Stomach smooth muscle (tissue), 2 donors: ENCODE measurements around the gene CILP.

Experiments
- H3K27ac ChIP-seq: one replicate; pipeline ENCODE4 v1.7.0; 2013; ENCODE audit warnings: mild to moderate bottlenecking, low read length, inconsistent platforms
- H3K27me3 ChIP-seq, 2 donors: one replicate each; pipeline ENCODE4 v1.7.0; 2013; ENCODE audit warnings: low read length in 2 of 2; ENCODE audit not compliant: insufficient read depth in 2 of 2, control insufficient read depth in 1 of 2
- H3K36me3 ChIP-seq, 2 donors: one replicate each; pipeline ENCODE4 v1.7.0; 2013; ENCODE audit warnings: low read length in 2 of 2; ENCODE audit not compliant: control insufficient read depth in 2 of 2, insufficient read depth in 2 of 2
- H3K4me1 ChIP-seq: one replicate; pipeline ENCODE4 v1.7.0; 2013; ENCODE audit warnings: low read length; ENCODE audit not compliant: control insufficient read depth, insufficient read depth
- H3K4me3 ChIP-seq, 2 donors: one replicate each; pipeline ENCODE4 v1.7.0; 2013; ENCODE audit warnings: low read length in 2 of 2
- H3K9ac ChIP-seq, 2 donors: one replicate each; pipeline ENCODE4 v1.7.0; 2013; ENCODE audit warnings: low read length in 2 of 2, mild to moderate bottlenecking in 1 of 2
- H3K9me3 ChIP-seq, 2 donors: one replicate each; pipeline ENCODE4 v1.7.0; 2013; ENCODE audit warnings: low read length in 2 of 2; ENCODE audit not compliant: control insufficient read depth in 2 of 2
- donor health status: healthy.
- donor health status: Pancreatic carcinoma.

The CILP gene

GRCh38 chr15:65210770-65211481 lies at the start of gene CILP:
CILP (minus strand) TSS chr15:65211473; CDS start chr15:65209755, 1,718 bp downstream.
- Histone ChIP-seq H3K9ac (peak within 1 kb of the TSS in 1 of 2 donors; percentile 21), H3K4me1 (peaks cover 38% of the 10 kb centered on the region), H3K27me3 (no peaks in the 10 kb centered on the region), H3K27ac (peak within 1 kb of the TSS; percentile 46), H3K36me3 (no peaks in the 10 kb centered on the region), H3K4me3 (peak within 1 kb of the TSS in 1 of 2 donors; percentile 35), H3K9me3 (no peaks in the 10 kb centered on the region)

DNA sequence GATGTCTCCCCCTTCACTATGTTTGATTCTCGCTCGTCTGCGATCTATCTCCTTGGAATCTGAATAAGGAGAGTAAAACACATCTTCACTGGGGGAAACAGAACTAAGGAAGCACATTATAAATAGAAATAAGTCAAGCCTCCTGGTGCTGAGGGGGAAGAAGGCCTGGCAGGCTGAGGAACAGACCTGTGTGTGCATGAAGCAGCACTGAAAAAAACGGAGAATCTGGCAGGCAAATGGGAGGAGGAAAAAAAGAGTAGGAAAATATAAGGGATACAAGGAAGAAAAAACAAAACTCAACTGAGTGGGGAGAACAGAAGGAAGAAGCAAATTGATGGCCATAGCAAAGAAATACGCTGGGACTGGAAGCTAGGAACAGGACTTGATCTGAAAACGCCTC lies 49.7 kb upstream of the CILP start:
- peak overlapping the region in 1 of 2 donors; percentile 27 for H3K9ac ChIP-seq
- H3K4me1 ChIP-seq: peaks cover 67% of the 10 kb centered on the region
- H3K9me3 ChIP-seq: no peaks in the 10 kb centered on the region
- H3K36me3 ChIP-seq: peaks cover 0 to 13% of the 10 kb centered on the region in 2 donors
- H3K4me3 ChIP-seq: no peak overlapping the region
- no peaks in the 10 kb centered on the region for H3K27me3 ChIP-seq
- H3K27ac ChIP-seq: peak overlapping the region; percentile 96

- H3K4me3 ChIP-seq: peak overlapping the region in 1 of 2 donors; percentile 52
- H3K9ac ChIP-seq: peak overlapping the region; percentile 51 to 55
- no peaks in the 10 kb centered on the region for H3K9me3 ChIP-seq
- no peaks in the 10 kb centered on the region for H3K27me3 ChIP-seq
- H3K4me1 ChIP-seq: peaks cover 64% of the 10 kb centered on the region
- H3K36me3 ChIP-seq: peaks cover 0 to 13% of the 10 kb centered on the region in 2 donors
- peak overlapping the region; percentile 96 for H3K27ac ChIP-seq
These were observed 48.1 kb upstream of the CILP start for GRCh38 chr15:65259367-65259797.

DNA sequence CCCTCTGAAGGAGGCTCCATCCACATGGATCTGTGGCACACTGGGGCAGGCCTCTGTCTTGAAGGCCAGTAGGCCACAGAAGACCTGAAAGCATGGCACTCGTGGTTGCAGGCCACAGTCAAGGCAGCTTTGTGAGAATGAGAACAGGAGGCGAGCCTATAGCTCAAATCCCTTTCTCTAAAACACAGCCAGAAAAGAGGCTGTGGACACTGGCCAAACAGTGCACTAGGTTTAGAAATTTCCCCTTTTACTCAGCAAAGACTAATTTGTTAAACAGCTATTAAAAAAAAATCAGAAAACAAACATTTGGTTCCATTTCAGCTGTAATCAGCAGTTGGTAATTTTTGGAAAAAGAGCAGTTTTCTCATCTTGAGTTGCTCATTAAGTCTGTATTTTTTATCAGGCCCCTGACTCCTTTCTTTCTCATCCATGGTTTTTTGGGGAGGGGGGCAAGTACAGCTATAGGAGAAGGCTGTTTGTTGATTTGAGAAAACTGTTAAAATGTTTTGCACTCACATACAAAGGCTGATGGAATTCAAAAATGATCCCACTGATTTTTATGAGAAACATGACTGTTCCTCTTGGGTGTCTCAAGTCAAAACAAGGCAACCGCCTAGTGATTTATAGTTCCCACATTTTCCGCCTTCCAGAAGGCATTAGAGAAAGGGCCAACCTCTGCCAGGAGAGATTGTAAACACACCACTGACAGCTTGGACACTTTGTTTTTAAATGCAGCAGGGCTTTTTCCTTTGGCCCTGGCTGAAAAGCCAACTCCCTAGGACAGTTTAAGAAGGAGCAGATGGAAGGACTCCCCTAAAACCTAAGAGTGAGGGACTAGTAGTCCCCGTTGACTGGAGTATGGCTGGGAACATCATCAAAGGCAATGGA lies 47.3 kb upstream of the CILP start:
- H3K4me3 ChIP-seq: peak overlapping the region in 1 of 2 donors; percentile 52
- peaks cover 65% of the 10 kb centered on the region for H3K4me1 ChIP-seq
- H3K36me3 ChIP-seq: peaks cover 0 to 13% of the 10 kb centered on the region in 2 donors
- H3K27ac ChIP-seq: peak overlapping the region; percentile 96
- no peaks in the 10 kb centered on the region for H3K9me3 ChIP-seq
- peak overlapping the region; percentile 55 to 61 for H3K9ac ChIP-seq
- H3K27me3 ChIP-seq: no peaks in the 10 kb centered on the region

GRCh38 chr15:65255486-65256140 lies 44.3 kb upstream of the CILP start:
- Histone ChIP-seq H3K27me3 (no peaks in the 10 kb centered on the region), H3K4me3 (no peak overlapping the region), H3K9me3 (no peaks in the 10 kb centered on the region), H3K36me3 (peaks cover 0 to 6% of the 10 kb centered on the region in 2 donors), H3K27ac (peak overlapping the region; percentile 53), H3K4me1 (peaks cover 44% of the 10 kb centered on the region), H3K9ac (no peak overlapping the region)

DNA sequence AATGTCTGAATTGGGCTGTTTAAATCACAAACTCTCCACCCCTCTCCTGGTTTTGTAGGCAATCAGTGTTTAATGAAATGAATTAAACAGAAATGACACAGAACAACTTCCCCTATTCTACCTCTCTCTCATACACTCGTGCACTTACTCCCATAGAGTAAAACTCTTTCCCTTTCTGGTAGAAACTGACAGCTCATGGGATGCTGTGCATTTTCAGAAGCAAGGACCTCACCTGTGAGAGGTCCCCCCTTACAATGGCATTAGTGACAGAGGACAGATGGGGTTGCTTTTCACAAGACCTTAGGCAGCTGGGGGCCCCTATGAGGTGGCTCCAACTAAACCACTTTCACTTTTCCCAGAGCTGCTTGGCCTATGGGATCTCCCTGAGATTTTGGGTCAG lies 43.5 kb upstream of the CILP start:
- peak overlapping the region; percentile 64 for H3K27ac ChIP-seq

GRCh38 chr15:65254356-65254755 lies 43.1 kb upstream of the CILP start:
- H3K36me3 ChIP-seq: no peaks in the 10 kb centered on the region
- H3K4me1 ChIP-seq: peaks cover 39% of the 10 kb centered on the region
- H3K27ac ChIP-seq: peak overlapping the region; percentile 64
- H3K9me3 ChIP-seq: no peaks in the 10 kb centered on the region
- peak overlapping the region; percentile 41 to 44 for H3K4me3 ChIP-seq
- no peaks in the 10 kb centered on the region for H3K27me3 ChIP-seq
- peak overlapping the region in 1 of 2 donors; percentile 19 for H3K9ac ChIP-seq

More for the DNA sequence above, 43.5 kb upstream of the CILP start:
- H3K4me3 ChIP-seq: peak overlapping the region; percentile 41 to 44
- peak overlapping the region in 1 of 2 donors; percentile 19 for H3K9ac ChIP-seq
- H3K27me3 ChIP-seq: no peaks in the 10 kb centered on the region
- H3K36me3 ChIP-seq: no peaks in the 10 kb centered on the region
- no peaks in the 10 kb centered on the region for H3K9me3 ChIP-seq
- peaks cover 38% of the 10 kb centered on the region for H3K4me1 ChIP-seq

DNA sequence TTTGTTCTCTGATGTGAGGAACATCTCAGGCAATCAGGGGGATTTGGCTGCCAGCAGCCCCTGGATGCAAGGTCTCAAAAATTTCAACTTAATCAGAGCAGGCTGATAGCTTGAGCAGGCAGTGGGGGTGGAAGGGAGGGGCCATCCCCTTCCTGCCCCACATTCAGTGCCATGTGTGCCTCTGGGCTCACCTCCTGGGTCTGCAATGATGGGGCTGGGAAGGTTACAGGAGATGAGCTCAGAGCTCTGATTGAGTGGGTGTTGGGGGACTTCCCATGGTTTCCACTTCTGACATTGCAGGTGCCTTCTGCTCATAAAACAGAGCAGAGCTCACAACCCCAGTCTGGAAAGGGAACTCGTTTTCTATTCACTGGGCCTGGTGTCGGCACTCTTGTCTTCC lies 38.4 kb upstream of the CILP start:
- no peak overlapping the region for H3K9ac ChIP-seq
- peaks cover 45% of the 10 kb centered on the region for H3K4me1 ChIP-seq
- H3K27me3 ChIP-seq: no peaks in the 10 kb centered on the region
- no peak overlapping the region for H3K27ac ChIP-seq
- H3K9me3 ChIP-seq: no peaks in the 10 kb centered on the region
- no peak overlapping the region for H3K4me3 ChIP-seq
- H3K36me3 ChIP-seq: peaks cover 0 to 2% of the 10 kb centered on the region in 2 donors

GRCh38 chr15:65248511-65249255 lies 37.4 kb upstream of the CILP start:
- H3K4me3 ChIP-seq: no peak overlapping the region
- no peaks in the 10 kb centered on the region for H3K27me3 ChIP-seq
- no peak overlapping the region for H3K9ac ChIP-seq
- H3K9me3 ChIP-seq: no peaks in the 10 kb centered on the region
- H3K4me1 ChIP-seq: peaks cover 35% of the 10 kb centered on the region
- no peak overlapping the region for H3K27ac ChIP-seq
- H3K36me3 ChIP-seq: peaks cover 0 to 2% of the 10 kb centered on the region in 2 donors

GRCh38 chr15:65246939-65247338 lies 35.7 kb upstream of the CILP start:
- Histone ChIP-seq H3K27ac (peak overlapping the region; percentile 18), H3K9ac (no peak overlapping the region)

More at GRCh38 chr15:65246939-65247338, 35.7 kb upstream of the CILP start:
- H3K4me1 ChIP-seq: peaks cover 34% of the 10 kb centered on the region
- no peaks in the 10 kb centered on the region for H3K27me3 ChIP-seq
- peaks cover 0 to 2% of the 10 kb centered on the region in 2 donors for H3K36me3 ChIP-seq
- no peaks in the 10 kb centered on the region for H3K9me3 ChIP-seq
- no peak overlapping the region for H3K4me3 ChIP-seq
